Endothelial cell of umbilical vein (primary cell): ENCODE results near the gene KBTBD13.

Experiments
- CTCF ChIP-seq, 2 donors: IDR thresholded peaks; 1 replicate in 1 of 2; 2 replicates in 1 of 2; pipeline ENCODE4 v1.5.1; 2011; ENCODE audit warnings: low read length in 2 of 2, mild to moderate bottlenecking in 2 of 2, moderate library complexity in 2 of 2, control low read depth in 1 of 2, inconsistent platforms in 1 of 2, low read depth in 1 of 2; ENCODE audit not compliant: insufficient read depth in 1 of 2; ENCODE audit errors: extremely low read depth in 1 of 2
- EZH2 ChIP-seq: IDR thresholded peaks from 2 replicates; pipeline ENCODE4 v1.6.1; 2012; ENCODE audit warnings: borderline replicate concordance, low read depth, mild to moderate bottlenecking, moderate library complexity, low read length, inconsistent platforms; ENCODE audit not compliant: severe bottlenecking
- FOS ChIP-seq: IDR thresholded peaks from 2 replicates; pipeline ENCODE4 v1.6.1; 2011; ENCODE audit warnings: mild to moderate bottlenecking, low read length, moderate library complexity, borderline replicate concordance; ENCODE audit not compliant: insufficient read depth
- GATA2 ChIP-seq: IDR thresholded peaks from 2 replicates; pipeline ENCODE4 v1.7.0; 2011; ENCODE audit warnings: low read depth, mild to moderate bottlenecking, moderate library complexity, mixed read lengths, low read length; ENCODE audit not compliant: insufficient read length, insufficient read depth
- MAX ChIP-seq: IDR thresholded peaks from 2 replicates; pipeline ENCODE4 v1.6.1; 2011; ENCODE audit not compliant: insufficient read depth, insufficient read length
- MYC ChIP-seq: IDR thresholded peaks from one replicate; pipeline ENCODE4 v1.6.1; 2011; ENCODE audit warnings: mild to moderate bottlenecking, low read depth, low read length
- POLR2A ChIP-seq: IDR thresholded peaks from 2 replicates; pipeline ENCODE4 v1.6.1; 2012; ENCODE audit warnings: low read depth, mild to moderate bottlenecking, control low read depth, low read length
- POLR2AphosphoS5 ChIP-seq: IDR thresholded peaks from 2 replicates; pipeline ENCODE4 v1.6.1; 2012; ENCODE audit warnings: low read depth, mild to moderate bottlenecking, control low read depth, low read length, moderate library complexity; ENCODE audit not compliant: insufficient read depth

GRCh38 chr15:65094294-65094995 is 17.9 kb downstream of the KBTBD13 start:
- no peak for TF ChIP-seq EZH2
- TF ChIP-seq CTCF (IDR thresholded peaks at IDR 0.05; ENCODE audit: extremely low read depth in 1 of 2, insufficient read depth in 1 of 2, low read depth in 1 of 2, low read length in 2 of 2) = no peak
- TF ChIP-seq POLR2A = no peak
- TF ChIP-seq MAX = no peak
- TF ChIP-seq POLR2AphosphoS5 = no peak
- TF ChIP-seq FOS = no peak
- TF ChIP-seq GATA2 = no peak
- TF ChIP-seq MYC = no peak
